Measurements from ENCODE around the gene CTAG1B.
A peak's percentile ranks its signal among the peaks of the same experiment; 100 is the strongest.
"Not testable (repeated sequence)": the region's sequence is repeated elsewhere in the genome, so short reads cannot be mapped to it uniquely, and the experiment has no call there.

The CTAG1B gene

GRCh38 chrX:154620767-154621414, 1.8 kb upstream of the CTAG1B start:
- DNase-seq: not testable (repeated sequence)

- not testable (repeated sequence) for DNase-seq
Observed at GRCh38 chrX:154613586-154613985, 5.5 kb downstream of the CTAG1B start.

- not testable (repeated sequence) for DNase-seq
Observed at GRCh38 chrX:154611146-154611545, 7.9 kb downstream of the CTAG1B start.

GRCh38 chrX:154608823-154609222, 10.3 kb downstream of the CTAG1B start:
- not testable (repeated sequence) for DNase-seq

GRCh38 chrX:154607976-154608375, 11.1 kb downstream of the CTAG1B start:
- DNase-seq: not testable (repeated sequence)

GRCh38 chrX:154607370-154607769, 11.7 kb downstream of the CTAG1B start:
- DNase-seq: no peak

- no peak for DNase-seq
Observed at GRCh38 chrX:154605566-154605965, 13.5 kb downstream of the CTAG1B start.

GRCh38 chrX:154603438-154604430, 15.3 kb downstream of the CTAG1B start:
- no peak for DNase-seq

- DNase-seq: no peak
Observed at GRCh38 chrX:154602766-154603437, 16.2 kb downstream of the CTAG1B start.

- DNase-seq: no peak
Observed at GRCh38 chrX:154602226-154602625, 16.9 kb downstream of the CTAG1B start.

GRCh38 chrX:154600759-154601374, 18.2 kb downstream of the CTAG1B start:
- DNase-seq: no peak

- no peak for DNase-seq
Observed at GRCh38 chrX:154599531-154599930, 19.6 kb downstream of the CTAG1B start.

- no peak for DNase-seq
Observed at GRCh38 chrX:154598656-154599055, 20.4 kb downstream of the CTAG1B start.

GRCh38 chrX:154597221-154597620, 21.9 kb downstream of the CTAG1B start:
- DNase-seq: no peak

GRCh38 chrX:154596290-154596929, 22.7 kb downstream of the CTAG1B start:
- DNase-seq: peak; percentile 56

GRCh38 chrX:154595559-154596249, 23.4 kb downstream of the CTAG1B start:
- DNase-seq: no peak

GRCh38 chrX:154594491-154594890, 24.6 kb downstream of the CTAG1B start:
- no peak for DNase-seq

GRCh38 chrX:154593201-154593600, 25.9 kb downstream of the CTAG1B start:
- DNase-seq: no peak

GRCh38 chrX:154592505-154592904, 26.6 kb downstream of the CTAG1B start:
- no peak for DNase-seq

- not testable (repeated sequence) for DNase-seq
Observed at GRCh38 chrX:154590415-154590814, 28.7 kb downstream of the CTAG1B start.

- not testable (repeated sequence) for DNase-seq
Observed at GRCh38 chrX:154584585-154585183, 34.4 kb downstream of the CTAG1B start, which contains the start of gene CTAG1A. CTAG1A (plus strand) TSS chrX:154585133; CDS start chrX:154585207, 74 bp downstream.

Data from T1000 (cell line).